Loucy (cell line): ENCODE data around the gene CASP9.

Experiments used
- H2AFZ ChIP-seq: fragments of 200-600 bp; sonication (generic); 2 replicates; pipeline ENCODE4 v1.6.0; 2016; ENCODE audit warnings: antibody characterized with exemption, mild to moderate bottlenecking, low read length, moderate library complexity
- H3F3A ChIP-seq: fragments of 200-600 bp; 2 replicates; pipeline ENCODE4 v1.6.0; 2016; ENCODE audit warnings: antibody characterized with exemption, low read depth, mild to moderate bottlenecking
- H3K27me3 ChIP-seq: fragments of 200-600 bp; sonication (generic); 2 replicates; pipeline ENCODE4 v1.6.1; 2014; ENCODE audit warnings: low read length, mild to moderate bottlenecking; ENCODE audit not compliant: insufficient read depth, poor library complexity, severe bottlenecking
- H3K36me3 ChIP-seq: fragments of 200-600 bp; sonication (generic); 2 replicates; pipeline ENCODE4 v1.6.1; 2016; ENCODE audit warnings: low read length; ENCODE audit not compliant: insufficient read depth
- H3K4me1 ChIP-seq: fragments of 200-600 bp; sonication (generic); 2 replicates; pipeline ENCODE4 v1.5.1; 2014; ENCODE audit warnings: low read length, mild to moderate bottlenecking; ENCODE audit not compliant: insufficient read depth, poor library complexity, severe bottlenecking
- H3K4me2 ChIP-seq: fragments of 200-600 bp; sonication (generic); 2 replicates; pipeline ENCODE4 v1.6.0; 2014; ENCODE audit warnings: antibody characterized with exemption, low read length, low read depth, mild to moderate bottlenecking; ENCODE audit not compliant: poor library complexity, severe bottlenecking
- H3K4me3 ChIP-seq: fragments of 200-600 bp; sonication (generic); 2 replicates; pipeline ENCODE4 v1.5.1; 2014; ENCODE audit warnings: low read length, mild to moderate bottlenecking, mixed read lengths; ENCODE audit not compliant: poor library complexity, severe bottlenecking
- H3K79me2 ChIP-seq: fragments of 200-600 bp; sonication (generic); 2 replicates; pipeline ENCODE4 v1.6.1; 2014; ENCODE audit warnings: low read length; ENCODE audit not compliant: insufficient read depth
- H3K9ac ChIP-seq: fragments of 200-600 bp; sonication (generic); 2 replicates; pipeline ENCODE4 v1.6.0; 2014; ENCODE audit warnings: mild to moderate bottlenecking, low read depth, low read length, moderate library complexity; ENCODE audit not compliant: poor library complexity, severe bottlenecking
- H3K9me2 ChIP-seq: fragments of 200-600 bp; sonication (generic); replicated peaks from 2 replicates; pipeline ENCODE4 v1.6.1; 2016; ENCODE audit warnings: low read depth, low read length, mixed read lengths
- H3K9me3 ChIP-seq: fragments of 200-600 bp; sonication (generic); 2 replicates; pipeline ENCODE4 v1.6.1; 2014; ENCODE audit warnings: mild to moderate bottlenecking, antibody characterized with exemption, low read length, low read depth; ENCODE audit not compliant: insufficient read depth
- H4K20me1 ChIP-seq: fragments of 200-600 bp; sonication (generic); 2 replicates; pipeline ENCODE4 v1.6.0; 2014; ENCODE audit warnings: antibody characterized with exemption, low read length, mild to moderate bottlenecking; ENCODE audit not compliant: insufficient read depth, poor library complexity, severe bottlenecking
- EZH2phosphoT487 ChIP-seq: fragments of 200-600 bp; IDR thresholded peaks from 2 replicates; pipeline ENCODE4 v1.6.1; 2018; ENCODE audit warnings: antibody characterized with exemption, mild to moderate bottlenecking, moderate library complexity, borderline replicate concordance
- TF ChIP-seq, protein P1 (sequence below): fragments of 200-600 bp; sonication (generic); conservative IDR thresholded peaks from 2 replicates; pipeline ENCODE4 v1.5.1; 2014; ENCODE audit warnings: mild to moderate bottlenecking, antibody characterized with exemption, low read length

CASP9 gene

DNA sequence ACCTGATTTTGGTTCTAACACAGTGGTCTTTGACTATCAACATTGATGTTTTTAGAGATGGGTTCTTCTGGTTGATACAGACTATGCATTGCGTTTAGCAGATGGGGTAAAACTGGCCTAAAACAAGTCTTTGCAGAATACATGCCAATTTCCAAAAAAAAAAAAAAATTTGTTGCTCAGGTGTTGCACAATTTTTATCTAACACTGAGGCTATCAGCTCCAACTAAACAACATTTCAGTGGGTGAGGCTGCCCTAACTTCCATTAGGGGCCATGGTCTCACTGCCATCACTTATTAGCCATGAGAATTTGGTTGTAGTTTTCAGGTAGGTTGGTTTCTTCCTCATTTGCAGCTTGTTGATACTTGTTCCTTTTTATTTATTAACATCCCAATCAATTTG is 46.8 kb upstream of the CASP9 start:
- no peaks in the 10 kb centered on the region for H3K79me2 ChIP-seq
- no peak overlapping the region for H3K4me2 ChIP-seq
- H3K9ac ChIP-seq, result no peak overlapping the region
- no peaks in the 10 kb centered on the region for H3K4me1 ChIP-seq
- TF ChIP-seq EZH2phosphoT487, result no peak
- TF ChIP-seq, protein P1, sequence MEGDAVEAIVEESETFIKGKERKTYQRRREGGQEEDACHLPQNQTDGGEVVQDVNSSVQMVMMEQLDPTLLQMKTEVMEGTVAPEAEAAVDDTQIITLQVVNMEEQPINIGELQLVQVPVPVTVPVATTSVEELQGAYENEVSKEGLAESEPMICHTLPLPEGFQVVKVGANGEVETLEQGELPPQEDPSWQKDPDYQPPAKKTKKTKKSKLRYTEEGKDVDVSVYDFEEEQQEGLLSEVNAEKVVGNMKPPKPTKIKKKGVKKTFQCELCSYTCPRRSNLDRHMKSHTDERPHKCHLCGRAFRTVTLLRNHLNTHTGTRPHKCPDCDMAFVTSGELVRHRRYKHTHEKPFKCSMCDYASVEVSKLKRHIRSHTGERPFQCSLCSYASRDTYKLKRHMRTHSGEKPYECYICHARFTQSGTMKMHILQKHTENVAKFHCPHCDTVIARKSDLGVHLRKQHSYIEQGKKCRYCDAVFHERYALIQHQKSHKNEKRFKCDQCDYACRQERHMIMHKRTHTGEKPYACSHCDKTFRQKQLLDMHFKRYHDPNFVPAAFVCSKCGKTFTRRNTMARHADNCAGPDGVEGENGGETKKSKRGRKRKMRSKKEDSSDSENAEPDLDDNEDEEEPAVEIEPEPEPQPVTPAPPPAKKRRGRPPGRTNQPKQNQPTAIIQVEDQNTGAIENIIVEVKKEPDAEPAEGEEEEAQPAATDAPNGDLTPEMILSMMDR, result no peak
- H2AFZ ChIP-seq, result no peak overlapping the region
- no peaks in the 10 kb centered on the region for H3K9me3 ChIP-seq
- H4K20me1 ChIP-seq, result no peaks in the 10 kb centered on the region
- no peaks in the 10 kb centered on the region for H3F3A ChIP-seq
- no peaks in the 10 kb centered on the region for H3K9me2 ChIP-seq
- no peak overlapping the region for H3K4me3 ChIP-seq
- H3K27me3 ChIP-seq, result no peaks in the 10 kb centered on the region
- peaks cover 25% of the 10 kb centered on the region; the same call in 1 of the 2 replicates for H3K36me3 ChIP-seq

DNA sequence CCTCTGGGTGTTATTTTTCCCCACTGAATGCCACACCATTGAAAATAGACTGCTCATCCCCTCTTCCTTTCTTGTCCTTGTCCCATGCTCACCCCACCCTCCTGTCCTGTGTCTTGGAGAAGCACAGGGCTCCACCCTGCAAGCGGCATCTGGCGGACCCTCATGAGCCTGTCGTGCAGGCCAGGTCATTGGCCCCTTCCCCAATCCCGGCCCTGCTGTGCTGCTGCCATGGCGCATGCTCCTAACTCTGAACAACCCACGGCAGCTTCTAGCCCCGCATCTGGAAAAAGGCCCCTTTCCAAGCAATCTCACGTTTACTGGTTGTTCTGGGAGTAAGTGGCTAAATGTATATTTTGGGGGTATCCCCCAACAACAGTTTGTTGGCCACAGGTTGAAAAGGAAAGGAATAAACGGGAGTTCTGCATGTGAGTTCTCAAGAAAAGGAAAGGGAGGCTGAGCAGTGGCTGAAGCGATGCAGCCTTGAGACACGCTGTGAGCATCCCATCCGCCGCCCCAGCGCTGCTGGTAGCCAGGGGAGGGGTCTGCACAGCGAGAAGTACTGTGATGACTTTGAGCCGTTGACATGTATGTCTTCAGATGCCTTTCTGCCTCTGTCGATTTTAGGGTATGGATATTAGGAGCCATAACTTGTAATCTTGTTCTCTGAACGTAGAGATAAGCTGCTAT is 44.5 kb upstream of the CASP9 start:
- H3K9me3 ChIP-seq, result no peaks in the 10 kb centered on the region
- H3F3A ChIP-seq, result no peaks in the 10 kb centered on the region
- H3K27me3 ChIP-seq, result no peaks in the 10 kb centered on the region
- no peak overlapping the region for H3K4me2 ChIP-seq
- H3K4me1 ChIP-seq, result no peaks in the 10 kb centered on the region
- no peaks in the 10 kb centered on the region for H3K9me2 ChIP-seq
- no peak for TF ChIP-seq EZH2phosphoT487
- TF ChIP-seq, protein P1, result no peak
- H3K9ac ChIP-seq, result no peak overlapping the region
- peaks cover 40% of the 10 kb centered on the region; the same call in 1 of the 2 replicates for H3K36me3 ChIP-seq
- H3K79me2 ChIP-seq, result no peaks in the 10 kb centered on the region
- H3K4me3 ChIP-seq, result no peak overlapping the region
- H2AFZ ChIP-seq, result no peak overlapping the region
- H4K20me1 ChIP-seq, result no peaks in the 10 kb centered on the region

DNA sequence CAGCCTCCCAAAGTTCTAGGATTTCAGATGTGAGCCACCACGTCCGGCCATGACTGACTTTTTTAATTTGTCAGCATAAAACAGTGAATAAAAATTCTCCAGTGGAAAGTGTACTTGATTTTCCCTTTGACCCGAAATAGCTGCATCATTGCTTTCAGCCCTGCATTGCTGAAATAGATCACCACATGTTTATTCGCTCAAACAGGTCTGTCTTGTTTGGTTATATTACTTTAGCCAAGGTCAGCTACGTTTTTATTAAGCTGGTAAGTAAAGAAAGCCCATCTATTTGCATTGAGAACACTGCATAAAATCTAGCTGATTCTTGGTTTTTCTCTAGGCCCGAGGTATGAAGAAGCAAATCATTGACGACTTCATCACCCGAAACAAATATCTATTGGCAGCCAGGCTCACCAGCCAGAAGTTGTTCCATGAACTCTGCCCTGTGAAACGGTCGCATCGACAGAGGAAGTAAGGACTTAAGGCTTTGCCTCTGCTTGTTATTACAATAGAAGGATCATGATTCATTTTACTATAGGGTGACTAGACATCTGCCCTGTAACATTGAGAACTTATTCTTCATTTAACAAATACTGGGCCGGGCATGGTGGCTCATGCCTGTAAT is 35.3 kb upstream of the CASP9 start:
- H3K9ac ChIP-seq, result no peak overlapping the region
- H3K4me1 ChIP-seq, result no peaks in the 10 kb centered on the region
- peaks cover 5% of the 10 kb centered on the region; the same call in 1 of the 2 replicates for H3K36me3 ChIP-seq
- H3K79me2 ChIP-seq, result no peaks in the 10 kb centered on the region
- H3K9me3 ChIP-seq, result no peaks in the 10 kb centered on the region
- no peaks in the 10 kb centered on the region for H4K20me1 ChIP-seq
- no peak overlapping the region for H3K4me2 ChIP-seq
- TF ChIP-seq, protein P1, result no peak
- no peak for TF ChIP-seq EZH2phosphoT487
- no peaks in the 10 kb centered on the region for H3F3A ChIP-seq
- no peak overlapping the region for H2AFZ ChIP-seq
- no peaks in the 10 kb centered on the region for H3K9me2 ChIP-seq
- no peaks in the 10 kb centered on the region for H3K27me3 ChIP-seq
- no peak overlapping the region for H3K4me3 ChIP-seq
